GM12878 (cell line): Measurements from ENCODE around the gene RCVRN.

Source experiments
- CTCF ChIP-seq, 3 experiments: IDR thresholded peaks in 2 of 3; conservative IDR thresholded peaks in 1 of 3; 2 replicates each; pipeline ENCODE4 v1.5.1; 2011; ENCODE audit warnings: low read depth in 3 of 3, low read length in 3 of 3, mild to moderate bottlenecking in 3 of 3, control low read depth in 2 of 3, moderate library complexity in 2 of 3, inconsistent platforms in 1 of 3, mixed read lengths in 1 of 3; ENCODE audit not compliant: control insufficient read depth in 2 of 3, insufficient read depth in 1 of 3; ENCODE audit errors: extremely low read depth in 1 of 3
- EP300 ChIP-seq, 2 experiments: fragments of 150-350 bp in 1 of 2; IDR thresholded peaks; 2 replicates each; pipeline ENCODE4 v1.6.1; 2011 to 2012; ENCODE audit warnings: low read depth in 2 of 2, low read length in 2 of 2, borderline replicate concordance in 1 of 2, improper control_type of control experiment in 1 of 2, inconsistent platforms in 1 of 2; ENCODE audit not compliant: control insufficient read depth in 1 of 2
- POLR2A ChIP-seq: IDR thresholded peaks from 2 replicates; pipeline ENCODE4 v1.6.1; 2011; ENCODE audit warnings: low read depth, mild to moderate bottlenecking, low read length
- STAT3 ChIP-seq: IDR thresholded peaks from 2 replicates; pipeline ENCODE4 v1.6.1; 2011; ENCODE audit warnings: low read depth, low read length, improper control_type of control experiment

- TF ChIP-seq EP300 (IDR thresholded peaks at IDR 0.05; ENCODE audit: borderline replicate concordance in 1 of 2, control insufficient read depth in 1 of 2, low read depth in 2 of 2, low read length in 2 of 2) = no peak
- no peak for TF ChIP-seq CTCF (IDR thresholded peaks at IDR 0.05 in 2 of 3, conservative IDR thresholded peaks at IDR 0.05 in 1 of 3; ENCODE audit: control insufficient read depth in 2 of 3, extremely low read depth in 1 of 3, insufficient read depth in 1 of 3, low read depth in 3 of 3, low read length in 3 of 3)
- no peak for TF ChIP-seq POLR2A
- TF ChIP-seq STAT3 = no peak
These were observed 32.8 kb upstream of the RCVRN start for GRCh38 chr17:9937901-9938300.
